ENCODE data around the gene TRIOBP.
A peak's percentile ranks its signal among the peaks of the same experiment; 100 is the strongest.

TRIOBP gene

GRCh38 chr22:37664249-37665101 is 32.4 kb upstream of the TRIOBP start:
- DNase-seq (ENCODE audit: low read depth in 4 of 4, low spot score in 1 of 4): no peak

- DNase-seq (ENCODE audit: low read depth in 4 of 4, low spot score in 1 of 4): no peak
Measured at GRCh38 chr22:37665487-37665886, 31.4 kb upstream of the TRIOBP start.

- no peak for DNase-seq (ENCODE audit: low read depth in 4 of 4, low spot score in 1 of 4)
Measured at GRCh38 chr22:37669586-37669985, 27.3 kb upstream of the TRIOBP start.

DNA sequence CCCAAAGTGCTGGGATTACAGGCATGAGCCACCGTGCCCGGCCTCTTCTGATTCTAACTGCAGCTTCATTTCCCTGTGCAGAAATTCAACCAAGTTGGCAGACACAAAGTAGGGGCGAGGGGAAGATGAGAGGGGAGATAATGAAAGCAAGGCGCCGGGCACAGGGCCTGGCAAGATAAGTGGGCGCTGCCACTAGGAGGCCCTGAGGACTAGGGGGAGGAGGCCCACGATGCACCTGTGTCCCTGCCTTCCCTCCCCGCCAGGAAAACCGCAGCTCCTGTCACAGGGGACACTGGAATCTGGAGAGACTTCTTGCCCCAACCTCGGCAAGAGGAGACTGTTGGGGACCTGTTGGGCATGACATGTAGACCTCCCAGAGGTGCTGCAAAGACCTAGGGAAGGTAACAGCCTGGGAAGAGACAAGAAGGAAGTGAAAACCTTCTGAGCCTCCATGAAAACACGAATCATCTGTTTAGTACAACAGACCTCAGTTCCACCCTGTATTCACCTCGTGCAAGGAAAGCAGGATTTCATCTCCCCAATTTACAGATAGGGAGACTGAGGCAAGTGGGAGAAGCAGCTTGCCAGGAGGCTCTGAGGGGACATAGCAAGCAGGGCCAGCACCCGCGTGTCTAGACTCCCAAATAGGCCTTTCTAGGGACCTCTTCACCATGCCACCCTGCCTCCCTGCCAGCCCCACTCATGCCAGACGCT is 24.5 kb upstream of the TRIOBP start:
- no peak for DNase-seq (ENCODE audit: low read depth in 4 of 4, low spot score in 1 of 4)

GRCh38 chr22:37672920-37673455 is 23.9 kb upstream of the TRIOBP start:
- no peak for DNase-seq (ENCODE audit: low read depth in 4 of 4, low spot score in 1 of 4)

- no peak for DNase-seq (ENCODE audit: low read depth in 4 of 4, low spot score in 1 of 4)
Measured at GRCh38 chr22:37674248-37674647, 22.6 kb upstream of the TRIOBP start.

GRCh38 chr22:37674951-37675929 is 21.6 kb upstream of the TRIOBP start, which contains the start of gene LGALS1:
Gene LGALS1, plus strand, starts transcription at chr22:37675636. Its CDS starts 67 bp downstream, at chr22:37675703.
- peak in 1 of 4 experiments; percentile 53 for DNase-seq (ENCODE audit: low read depth in 4 of 4, low spot score in 1 of 4)

GRCh38 chr22:37675930-37676735 is 20.7 kb upstream of the TRIOBP start:
- DNase-seq (ENCODE audit: low read depth in 4 of 4, low spot score in 1 of 4): peak in 1 of 4 experiments; percentile 11

GRCh38 chr22:37676736-37677492 is 19.9 kb upstream of the TRIOBP start:
- peak; percentile 75 to 93 (median 88) for DNase-seq (ENCODE audit: low read depth in 4 of 4, low spot score in 1 of 4)

DNA sequence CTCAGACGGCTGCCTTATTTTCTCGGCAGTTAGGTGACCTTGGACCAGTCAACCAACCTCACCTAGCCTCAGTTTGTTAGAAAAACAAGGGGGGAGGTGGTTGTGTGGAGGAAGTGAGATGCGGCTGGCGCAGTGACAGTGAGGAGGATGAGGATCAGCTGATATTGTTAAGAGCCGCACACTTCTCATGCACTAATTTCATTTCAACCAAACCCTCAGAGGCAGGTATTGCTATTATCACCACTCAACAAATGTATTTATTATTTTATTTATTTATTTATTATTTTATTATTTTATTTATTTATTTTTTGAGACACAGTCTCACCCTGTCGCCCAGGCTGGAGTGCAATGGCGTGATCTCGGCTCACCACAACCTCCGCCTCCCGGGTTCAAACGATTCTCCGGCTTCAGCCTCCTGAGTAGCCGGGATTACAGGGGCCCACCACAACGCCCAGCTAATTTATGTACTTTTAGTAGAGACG is 19.3 kb upstream of the TRIOBP start:
- no peak for DNase-seq (ENCODE audit: low read depth in 4 of 4, low spot score in 1 of 4)

GRCh38 chr22:37678372-37678771 is 18.5 kb upstream of the TRIOBP start:
- no peak for DNase-seq (ENCODE audit: low read depth in 4 of 4, low spot score in 1 of 4)

- no peak for DNase-seq (ENCODE audit: low read depth in 4 of 4, low spot score in 1 of 4)
Measured at GRCh38 chr22:37679670-37680069, 17.2 kb upstream of the TRIOBP start.

DNA sequence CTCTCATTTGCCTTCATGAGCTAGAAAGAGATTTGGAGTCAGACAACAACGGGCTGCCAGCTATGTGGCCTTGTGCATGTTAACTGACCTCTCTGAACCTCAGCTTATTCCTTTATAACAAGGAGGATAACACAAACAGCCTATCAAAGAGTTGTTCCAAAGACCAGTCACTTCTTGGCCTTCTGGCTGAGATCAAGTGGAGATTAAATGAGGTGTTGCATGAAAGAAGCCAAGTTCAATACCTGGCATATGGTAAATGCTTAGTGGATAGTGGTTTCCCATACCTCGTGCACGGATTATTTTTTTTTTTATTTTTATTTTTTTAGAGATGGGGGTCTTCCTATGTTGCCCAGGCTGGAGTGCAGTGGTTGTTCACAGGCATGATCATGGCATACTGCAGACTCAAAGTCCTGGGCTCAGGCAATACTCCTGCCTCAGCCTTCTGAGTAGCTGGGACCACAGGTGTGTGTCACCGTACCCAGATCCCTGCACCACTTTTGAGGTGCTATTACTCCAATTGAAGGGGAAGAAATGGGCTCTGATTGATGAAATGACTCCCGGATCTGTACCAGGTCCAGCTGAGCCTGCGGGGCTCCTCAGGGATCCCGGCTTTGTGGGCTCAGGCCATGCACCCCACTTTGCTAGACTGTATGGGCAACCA is 16.5 kb upstream of the TRIOBP start:
- no peak for DNase-seq (ENCODE audit: low read depth in 4 of 4, low spot score in 1 of 4)

GRCh38 chr22:37681001-37681424 is 15.8 kb upstream of the TRIOBP start:
- DNase-seq (ENCODE audit: low read depth in 4 of 4, low spot score in 1 of 4): no peak

DNA sequence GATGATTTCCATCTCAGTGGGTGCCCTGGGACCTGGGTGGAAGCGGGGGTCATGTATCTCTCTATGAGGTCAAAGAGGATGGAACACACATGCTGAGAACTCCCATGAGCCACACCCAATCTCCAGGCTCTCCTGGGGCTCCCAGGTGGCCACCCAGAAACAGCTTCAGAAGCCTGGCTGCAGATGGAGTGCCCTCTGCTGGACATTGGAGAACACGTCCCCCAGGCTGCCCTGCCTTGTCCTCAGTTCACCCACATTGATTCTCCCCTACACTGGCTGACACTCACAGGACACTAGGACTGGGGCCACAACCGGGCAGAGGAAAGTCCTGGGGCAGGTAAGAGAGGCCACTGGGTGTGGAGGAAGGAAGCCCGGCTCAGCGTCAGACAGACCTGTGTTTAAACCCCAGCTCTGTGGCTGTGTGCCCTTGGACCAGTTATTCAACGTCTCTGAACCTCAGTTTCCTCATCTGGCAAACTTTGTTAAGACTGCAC is 15.2 kb upstream of the TRIOBP start:
- peak; percentile 39 to 73 (median 48) for DNase-seq (ENCODE audit: low read depth in 4 of 4, low spot score in 1 of 4)

DNA sequence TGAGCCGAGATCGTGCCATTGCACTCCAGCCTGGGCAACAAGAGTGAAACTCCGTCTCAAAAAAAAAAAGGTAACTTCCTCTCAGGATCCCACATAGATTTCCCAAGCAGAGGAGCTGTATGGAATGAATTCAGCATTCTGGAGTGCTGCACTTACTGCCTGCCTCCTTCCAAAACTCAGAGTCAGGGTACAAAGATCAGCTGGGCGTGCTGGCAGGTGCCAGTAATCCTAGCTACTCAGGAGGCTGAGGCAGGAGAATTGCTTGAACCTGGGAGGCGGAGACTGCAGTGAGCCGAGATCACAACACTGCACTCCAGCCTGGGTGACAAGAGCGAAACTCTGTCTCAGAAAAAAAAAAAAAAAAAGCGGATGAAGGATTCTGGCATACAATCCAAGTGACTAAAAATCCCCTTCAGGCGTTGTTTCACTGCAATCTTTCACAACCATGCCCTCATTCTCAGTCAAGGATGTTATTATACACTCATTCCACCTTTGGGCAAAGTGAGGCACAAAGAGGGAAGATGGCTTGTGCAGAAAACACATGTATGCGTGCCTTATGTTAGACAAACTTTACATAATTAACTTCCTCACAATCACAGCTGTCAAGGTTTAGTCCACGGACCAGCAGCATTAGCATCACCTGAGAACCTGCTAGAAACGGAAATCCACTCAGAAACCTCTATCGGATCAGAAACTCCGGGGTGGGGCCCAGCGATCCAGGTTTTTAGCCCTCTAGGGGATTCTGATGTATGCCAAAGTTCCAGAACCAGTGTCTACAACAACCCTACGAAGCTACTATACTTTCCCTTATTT is 11.8 kb upstream of the TRIOBP start:
- no peak for DNase-seq (ENCODE audit: low read depth in 4 of 4, low spot score in 1 of 4)

Data from stimulated activated CD4-positive, alpha-beta T cell treated with anti-CD3 and anti-CD28 coated beads, Interleukin-1b, Interleukin-23, amount 100 ng/mL, for 24 hours (primary cell).